Karpas-422 (cell line): ENCODE measurements around the gene ETFB. TPM values are rescaled to one million over a fixed set of nuclear protein-coding genes. Genes with fewer than 3 reads are reported as not detected.

Source experiments
- DNase-seq: peaks from one replicate; pipeline ENCODE4 v3.0.0-alpha.2; 2015
- H2AFZ ChIP-seq: fragments of 200-600 bp; sonication (generic); 2 replicates; pipeline ENCODE4 v1.6.1; 2014; ENCODE audit warnings: antibody characterized with exemption, low read length, mixed read lengths
- H3K27ac ChIP-seq: fragments of 200-600 bp; sonication (generic); 2 replicates; pipeline ENCODE4 v1.5.1; 2014; ENCODE audit warnings: mild to moderate bottlenecking, low read length, moderate library complexity
- H3K27me3 ChIP-seq: fragments of 200-600 bp; sonication (generic); 2 replicates; pipeline ENCODE4 v1.6.1; 2014; ENCODE audit warnings: low read length, mixed read lengths
- H3K36me3 ChIP-seq: fragments of 200-600 bp; sonication (generic); 2 replicates; pipeline ENCODE4 v1.6.1; 2014; ENCODE audit warnings: low read length, mixed read lengths; ENCODE audit not compliant: insufficient read depth
- H3K4me1 ChIP-seq: fragments of 200-600 bp; sonication (generic); 2 replicates; pipeline ENCODE4 v1.6.1; 2014; ENCODE audit warnings: mild to moderate bottlenecking, low read length, mixed read lengths
- H3K4me2 ChIP-seq: fragments of 200-600 bp; sonication (generic); 2 replicates; pipeline ENCODE4 v1.6.1; 2014; ENCODE audit warnings: low read length, low read depth, mild to moderate bottlenecking; ENCODE audit not compliant: poor library complexity, severe bottlenecking
- H3K4me3 ChIP-seq: fragments of 200-600 bp; sonication (generic); 2 replicates; pipeline ENCODE4 v1.5.1; 2014; ENCODE audit warnings: mild to moderate bottlenecking, antibody characterized with exemption, low read length, mixed read lengths
- H3K79me2 ChIP-seq: fragments of 200-600 bp; sonication (generic); 2 replicates; pipeline ENCODE4 v1.6.1; 2014; ENCODE audit warnings: mild to moderate bottlenecking, low read length, mixed read lengths
- H3K9ac ChIP-seq: fragments of 200-600 bp; sonication (generic); 2 replicates; pipeline ENCODE4 v1.6.0; 2014; ENCODE audit warnings: low read length
- H3K9me2 ChIP-seq: fragments of 200-600 bp; sonication (generic), shearing (Covaris generic); replicated peaks from 2 replicates; pipeline ENCODE4 v1.6.0; 2014; ENCODE audit warnings: mild to moderate bottlenecking, low read length, moderate library complexity; ENCODE audit not compliant: insufficient read depth
- H3K9me3 ChIP-seq: fragments of 300-700, 200-600 bp; sonication (generic); 2 replicates; pipeline ENCODE4 v1.6.1; 2014; ENCODE audit warnings: low read length, mixed read lengths
- H4K20me1 ChIP-seq: fragments of 200-600 bp; sonication (generic); 2 replicates; pipeline ENCODE4 v1.6.1; 2014; ENCODE audit warnings: mild to moderate bottlenecking, antibody characterized with exemption, low read length, low read depth; ENCODE audit not compliant: insufficient read depth
- total RNA-seq: library from RNA; depleted of rRNA; stranded (reverse); fragments of >200 nt; shearing (Covaris generic); gene quantifications from 2 replicates; pipeline ENCODE4 v1.2.3, GENCODE V29; 2014; ENCODE audit warnings: low replicate concordance

The ETFB gene
- total RNA-seq, 1 experiment from 2014 or later: 112 TPM

GRCh38 chr19:51330366-51330765 is 35.8 kb downstream of the ETFB start:
- Histone ChIP-seq H3K27ac (no peak overlapping the region), H3K9me3 (no peaks in the 10 kb centered on the region), H3K9me2 (no peaks in the 10 kb centered on the region), H2AFZ (no peak overlapping the region), H4K20me1 (no peaks in the 10 kb centered on the region), H3K4me3 (no peak overlapping the region), H3K4me1 (peaks cover 14% of the 10 kb centered on the region), H3K4me2 (no peak overlapping the region), H3K36me3 (peaks cover 16% of the 10 kb centered on the region), H3K9ac (no peak overlapping the region), H3K79me2 (peaks cover 6% of the 10 kb centered on the region; the same call in 1 of the 2 replicates), H3K27me3 (no peaks in the 10 kb centered on the region)
- DNase-seq: no peak

GRCh38 chr19:51329411-51329810 is 36.8 kb downstream of the ETFB start:
- no peaks in the 10 kb centered on the region for H3K27me3 ChIP-seq

GRCh38 chr19:51327066-51328001 is 38.9 kb downstream of the ETFB start:
- Histone ChIP-seq H3K79me2 (no peaks in the 10 kb centered on the region), H3K27ac (no peak overlapping the region), H2AFZ (no peak overlapping the region), H3K4me2 (no peak overlapping the region), H3K9ac (no peak overlapping the region), H3K4me3 (no peak overlapping the region), H3K9me2 (no peaks in the 10 kb centered on the region), H3K4me1 (no peaks in the 10 kb centered on the region), H3K36me3 (peaks cover 15% of the 10 kb centered on the region), H4K20me1 (no peaks in the 10 kb centered on the region), H3K9me3 (no peaks in the 10 kb centered on the region), H3K27me3 (no peaks in the 10 kb centered on the region)
- no peak for DNase-seq

More at GRCh38 chr19:51329411-51329810, 36.8 kb downstream of the ETFB start:
- Histone ChIP-seq H3K9ac (no peak overlapping the region), H3K9me2 (no peaks in the 10 kb centered on the region), H4K20me1 (no peaks in the 10 kb centered on the region), H3K4me1 (peaks cover 14% of the 10 kb centered on the region), H2AFZ (no peak overlapping the region), H3K79me2 (peaks cover 6% of the 10 kb centered on the region; the same call in 1 of the 2 replicates), H3K4me2 (no peak overlapping the region), H3K36me3 (peaks cover 16% of the 10 kb centered on the region), H3K27ac (no peak overlapping the region), H3K4me3 (no peak overlapping the region), H3K9me3 (no peaks in the 10 kb centered on the region)
- no peak for DNase-seq

GRCh38 chr19:51326216-51327065 is 39.7 kb downstream of the ETFB start:
- no peaks in the 10 kb centered on the region for H3K27me3 ChIP-seq
- no peak overlapping the region for H2AFZ ChIP-seq
- H3K4me3 ChIP-seq: no peak overlapping the region
- H3K4me2 ChIP-seq: no peak overlapping the region
- no peaks in the 10 kb centered on the region for H3K9me2 ChIP-seq
- no peaks in the 10 kb centered on the region for H4K20me1 ChIP-seq
- no peaks in the 10 kb centered on the region for H3K79me2 ChIP-seq
- H3K9me3 ChIP-seq: no peaks in the 10 kb centered on the region
- no peak for DNase-seq
- no peaks in the 10 kb centered on the region for H3K4me1 ChIP-seq
- H3K9ac ChIP-seq: no peak overlapping the region
- no peak overlapping the region for H3K27ac ChIP-seq
- peaks cover 6% of the 10 kb centered on the region; the same call in 1 of the 2 replicates for H3K36me3 ChIP-seq

- Histone ChIP-seq H2AFZ (no peak overlapping the region), H3K36me3 (no peaks in the 10 kb centered on the region), H3K9me3 (no peaks in the 10 kb centered on the region), H4K20me1 (no peaks in the 10 kb centered on the region), H3K4me3 (no peak overlapping the region), H3K79me2 (no peaks in the 10 kb centered on the region), H3K9ac (no peak overlapping the region), H3K27me3 (no peaks in the 10 kb centered on the region), H3K9me2 (no peaks in the 10 kb centered on the region), H3K27ac (no peak overlapping the region), H3K4me2 (no peak overlapping the region), H3K4me1 (no peaks in the 10 kb centered on the region)
- peak; percentile 55 for DNase-seq
Observed at GRCh38 chr19:51325161-51325976, 40.8 kb downstream of the ETFB start.

GRCh38 chr19:51324167-51324481 is 42.1 kb downstream of the ETFB start:
- DNase-seq: no peak
- Histone ChIP-seq H3K4me2 (no peak overlapping the region), H3K27ac (no peak overlapping the region), H4K20me1 (no peaks in the 10 kb centered on the region), H3K79me2 (no peaks in the 10 kb centered on the region), H2AFZ (no peak overlapping the region), H3K4me3 (no peak overlapping the region), H3K4me1 (no peaks in the 10 kb centered on the region), H3K9me3 (no peaks in the 10 kb centered on the region), H3K36me3 (no peaks in the 10 kb centered on the region), H3K9ac (no peak overlapping the region), H3K9me2 (no peaks in the 10 kb centered on the region), H3K27me3 (no peaks in the 10 kb centered on the region)

- Histone ChIP-seq H3K79me2 (no peaks in the 10 kb centered on the region), H3K4me2 (no peak overlapping the region), H3K9ac (no peak overlapping the region), H3K27me3 (no peaks in the 10 kb centered on the region), H3K9me2 (no peaks in the 10 kb centered on the region), H3K9me3 (no peaks in the 10 kb centered on the region), H3K36me3 (no peaks in the 10 kb centered on the region), H2AFZ (no peak overlapping the region), H3K27ac (no peak overlapping the region), H4K20me1 (no peaks in the 10 kb centered on the region; the same call in 1 of the 2 replicates), H3K4me1 (no peaks in the 10 kb centered on the region), H3K4me3 (no peak overlapping the region)
- DNase-seq: no peak
Observed at GRCh38 chr19:51323481-51324166, 42.6 kb downstream of the ETFB start.
